Heart left ventricle (tissue), 13 donors: ENCODE results near the gene CDA.

Experiments
- CTCF ChIP-seq, 12 donors: fragments of 200-600 bp; sonication (generic) in 4 of 12; IDR thresholded peaks; one replicate each; pipeline versions ENCODE4 v1.5.0 to v1.8.0; 2018 to 2022; ENCODE audit warnings: antibody characterized with exemption in 12 of 12, mild to moderate bottlenecking in 5 of 12
- POLR2A ChIP-seq, 2 donors: fragments of 450-650 bp; IDR thresholded peaks; one replicate each; pipeline ENCODE4 v1.6.1; 2017; ENCODE audit warnings: antibody characterized with exemption in 2 of 2, mild to moderate bottlenecking in 2 of 2, moderate library complexity in 2 of 2
- donor health status: ischemic (EF 13 %, LVEDD 7.1; RV severe dilation, severe dysfunction).
- donor health status: DM: no; HTN: yes; CAD: no.
- donor health status: DM: no; HTN: no; CAD: no.
- donor health status: ischemic (EF 25% LVEDD 6.9; RV normal size, moderate dysfunction).
- donor health status: ischemic (EF 25% LVEDD 5.7; RV mildly dilated, moderate dysfunction).
- donor health status: ischemic (EF 35%, LVEDD 5.7; RV mildly dilated, moderate dysfunction).
- donor health status: nonischemic (EF 11% LVEDD 7.7; RV severe dilation, severe dysfunction).
- donor health status: DM: yes; HTN: yes; CAD: no.
- donor health status: PGD.
- donor health status: ischemic (EF 29% LVEDD 5.4; RV normal size, mild dysfunction).
- donor health status: nonischemic (EF 23%, LVEDD 6.1; RV moderate dilation, normal function).

GRCh38 chr1:20551945-20552727, 36.8 kb upstream of the CDA start, which contains the start of gene FAM43B:
- TF ChIP-seq CTCF (IDR thresholded peaks at IDR 0.05): no peak
- TF ChIP-seq POLR2A (IDR thresholded peaks at IDR 0.05): peak in 1 of 2 donors; percentile 24
